Upper lobe of left lung (tissue), 4 donors: ENCODE measurements around the gene TMEM164.

Source experiments
- CTCF ChIP-seq, 6 experiments: fragments of 450-650 bp in 4 of 6; fragments of 200-600 bp in 2 of 6; sonication (generic) in 2 of 6; IDR thresholded peaks; one replicate each; pipeline ENCODE4 v1.5.1; 2016 to 2019; ENCODE audit warnings: antibody characterized with exemption in 6 of 6
- POLR2A ChIP-seq, 4 donors: fragments of 450-650 bp; IDR thresholded peaks; one replicate each; pipeline ENCODE4 v1.5.1; 2016 to 2017; ENCODE audit warnings: antibody characterized with exemption in 4 of 4, mild to moderate bottlenecking in 2 of 4
- POLR2AphosphoS5 ChIP-seq, 2 donors: sonication (generic); formaldehyde crosslinking; IDR thresholded peaks; one replicate each; pipeline ENCODE4 v1.5.1; 2017; ENCODE audit warnings: antibody characterized with exemption in 2 of 2

- TF ChIP-seq CTCF (IDR thresholded peaks at IDR 0.05) (no peak), POLR2A (IDR thresholded peaks at IDR 0.05) (no peak), POLR2AphosphoS5 (IDR thresholded peaks at IDR 0.05) (no peak)
These were observed 10.7 kb upstream of the TMEM164 start for GRCh38 chrX:109992203-109992602.
